NCI-H345 treated with DMSO at 0.1 percent for 48 hours (cell line): Measurements from ENCODE around the gene KRT84.

ENCODE experiments used
- DNase-seq: peaks from one replicate; lab custom pipeline; 2025; ENCODE audit not compliant: unreplicated experiment; lab: John Stamatoyannopoulos, UW

Gene KRT84

DNA sequence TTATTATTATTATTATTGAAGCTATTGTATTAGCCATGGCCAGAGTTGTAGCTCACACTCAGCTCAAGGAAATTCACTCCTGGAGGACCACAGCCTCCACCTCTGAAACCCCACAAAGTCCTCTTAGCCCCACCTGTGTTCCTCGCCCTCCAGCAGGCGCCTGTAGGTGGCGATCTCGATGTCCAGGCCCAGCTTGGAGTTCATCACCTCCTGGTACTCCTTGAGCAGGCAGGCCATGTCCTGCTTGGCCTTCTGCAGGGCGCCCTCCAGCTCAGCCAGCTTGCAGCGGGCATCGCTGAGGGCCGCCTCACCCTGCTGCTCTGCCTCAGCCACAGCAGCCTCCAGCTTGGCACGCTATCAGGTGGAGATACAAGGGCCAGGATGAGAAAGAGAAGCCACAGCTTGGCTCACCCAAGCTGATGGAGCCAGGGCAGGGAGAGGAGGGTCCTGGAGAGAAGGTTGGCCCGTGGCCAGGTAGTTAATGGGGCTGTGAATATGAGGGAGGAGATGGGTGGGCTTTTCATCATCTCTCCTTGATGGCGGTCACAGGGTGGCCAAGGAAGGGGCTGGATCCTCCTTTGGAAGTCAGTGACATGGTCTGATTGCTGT lies 23.2 kb downstream of the KRT84 start:
- DNase-seq = no peak

DNA sequence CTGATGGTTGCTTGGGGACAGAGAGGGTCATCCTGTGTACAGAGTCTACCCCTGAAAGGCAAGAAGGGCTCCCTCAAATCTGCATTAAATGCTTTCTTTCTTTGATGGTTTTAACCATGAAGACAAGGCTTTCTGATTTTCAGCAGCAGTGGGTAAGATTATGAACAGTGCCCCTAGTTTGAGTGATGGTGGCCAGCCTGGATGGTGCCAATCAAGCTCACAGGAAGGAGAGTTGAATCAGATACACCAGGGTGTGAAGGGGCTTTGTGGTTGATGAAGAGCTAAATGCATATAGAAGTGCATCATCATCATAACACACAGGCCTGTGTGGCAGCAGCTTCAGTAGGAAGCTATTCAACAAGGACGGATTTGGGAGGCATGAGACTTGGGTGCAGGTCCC lies 23.9 kb downstream of the KRT84 start:
- DNase-seq = no peak

DNA sequence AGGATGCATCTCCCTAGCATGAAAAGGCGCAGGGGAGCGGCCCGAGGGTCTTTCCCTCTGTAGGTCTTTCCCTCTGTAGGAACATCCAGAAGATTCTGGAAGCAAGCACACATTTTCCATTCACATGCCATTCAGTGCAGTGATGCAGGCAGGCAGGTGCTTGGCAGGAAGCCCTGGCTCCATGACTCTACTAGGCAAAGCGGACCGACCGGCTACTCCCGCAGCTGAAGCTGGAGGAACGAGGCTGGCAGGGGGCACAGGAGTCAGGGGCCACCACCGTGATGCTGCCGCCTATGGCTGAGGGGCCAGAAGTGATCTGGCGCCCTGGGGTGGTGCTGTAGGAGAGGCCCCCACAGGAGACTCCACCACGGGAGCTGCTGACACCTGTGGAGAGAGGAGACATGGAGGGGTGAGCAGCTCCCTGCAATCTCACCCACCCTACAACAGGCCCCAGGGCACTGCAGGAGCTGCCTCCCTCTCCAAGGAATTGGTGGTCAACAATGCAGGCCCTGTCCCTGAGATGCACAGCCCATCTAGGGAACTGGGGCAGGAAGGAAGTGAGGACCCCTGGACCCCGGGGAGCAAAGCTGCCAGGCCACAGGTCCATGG lies 24.7 kb downstream of the KRT84 start:
- DNase-seq = no peak

GRCh38 chr12:52360106-52360662 lies 25.3 kb downstream of the KRT84 start:
- no peak for DNase-seq

- DNase-seq = no peak
These were observed 25.8 kb downstream of the KRT84 start for GRCh38 chr12:52359621-52360061.

DNA sequence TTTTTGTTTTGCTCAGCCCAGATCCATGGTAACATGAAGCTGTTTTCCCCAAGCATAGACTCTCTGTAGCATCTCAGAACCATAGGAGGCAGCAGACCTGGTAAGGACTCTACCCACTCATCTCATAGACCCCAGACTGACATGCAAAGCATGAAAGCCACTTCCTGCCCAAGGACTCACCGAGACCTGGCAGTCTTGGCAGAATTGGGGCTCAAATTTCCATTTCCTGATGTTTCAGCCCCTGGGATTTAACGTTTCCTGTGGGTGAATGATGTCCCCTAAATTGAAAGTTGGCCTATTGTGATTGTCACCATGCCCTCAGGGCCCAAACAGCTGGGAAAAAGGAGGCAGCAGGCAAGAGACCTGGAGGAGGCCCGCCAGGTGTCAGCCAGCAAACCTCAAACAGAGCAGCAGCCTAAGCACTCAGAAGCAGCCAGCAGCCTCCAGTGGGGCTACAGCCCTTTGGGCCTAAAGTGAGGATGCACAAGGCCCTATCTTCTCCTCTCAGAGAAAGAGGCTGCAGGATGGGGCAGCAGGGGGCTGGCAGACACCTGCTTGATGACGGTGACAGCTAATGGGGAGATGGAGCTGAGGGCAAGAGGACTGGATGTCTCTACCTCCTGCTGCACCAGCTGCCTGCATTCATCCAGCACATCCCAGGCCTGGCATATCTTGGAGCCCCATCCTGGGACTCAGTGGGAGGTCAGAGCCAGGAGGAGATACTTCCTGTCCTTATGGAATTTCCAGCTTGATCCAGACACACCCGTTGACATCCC lies 26.7 kb downstream of the KRT84 start:
- DNase-seq = peak; percentile 40

GRCh38 chr12:52356762-52357580 lies 28.5 kb downstream of the KRT84 start:
- no peak for DNase-seq

GRCh38 chr12:52356031-52356761 lies 29.3 kb downstream of the KRT84 start:
- no peak for DNase-seq

DNA sequence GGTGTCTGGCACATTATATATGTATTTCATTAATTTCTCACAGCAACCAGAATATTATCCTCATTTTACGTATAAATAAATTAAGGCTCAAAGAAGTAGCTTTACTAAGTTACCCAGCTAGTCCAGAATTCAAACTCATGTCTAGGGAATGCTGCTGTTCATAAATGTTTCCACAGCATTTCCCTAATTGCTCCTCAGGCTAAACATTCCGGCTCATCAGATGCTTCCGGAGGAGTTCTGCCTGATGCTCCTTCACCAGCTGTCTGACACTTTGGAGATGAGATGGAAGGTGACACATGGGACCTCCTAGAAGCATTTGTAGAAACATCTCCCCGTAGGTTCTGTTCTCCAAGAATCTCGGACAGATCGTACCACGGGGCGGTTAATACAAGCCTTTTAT lies 30.3 kb downstream of the KRT84 start:
- no peak for DNase-seq

DNA sequence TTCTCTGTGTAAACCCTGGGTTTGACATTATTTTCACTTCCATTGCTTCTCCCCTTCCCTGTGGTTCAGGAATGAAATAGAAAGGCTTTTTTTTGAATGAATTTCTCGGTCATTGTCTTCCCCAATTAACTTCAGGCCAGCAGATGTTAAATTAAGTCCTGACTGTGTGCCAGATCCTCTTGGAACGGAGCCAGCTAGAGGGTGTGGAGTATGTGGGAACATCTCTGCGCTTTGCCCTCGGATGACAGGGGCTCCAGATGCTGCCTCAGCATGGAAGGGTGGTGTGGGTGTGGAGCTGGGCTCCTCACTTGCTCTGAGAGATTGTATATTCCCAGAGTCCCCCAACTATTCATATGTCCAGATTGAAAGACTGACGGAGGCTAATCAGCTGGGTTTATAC lies 31.3 kb downstream of the KRT84 start:
- no peak for DNase-seq

GRCh38 chr12:52353766-52354165 lies 31.7 kb downstream of the KRT84 start:
- DNase-seq = no peak

- no peak for DNase-seq
These were observed 32.5 kb downstream of the KRT84 start for GRCh38 chr12:52352951-52353350.

DNA sequence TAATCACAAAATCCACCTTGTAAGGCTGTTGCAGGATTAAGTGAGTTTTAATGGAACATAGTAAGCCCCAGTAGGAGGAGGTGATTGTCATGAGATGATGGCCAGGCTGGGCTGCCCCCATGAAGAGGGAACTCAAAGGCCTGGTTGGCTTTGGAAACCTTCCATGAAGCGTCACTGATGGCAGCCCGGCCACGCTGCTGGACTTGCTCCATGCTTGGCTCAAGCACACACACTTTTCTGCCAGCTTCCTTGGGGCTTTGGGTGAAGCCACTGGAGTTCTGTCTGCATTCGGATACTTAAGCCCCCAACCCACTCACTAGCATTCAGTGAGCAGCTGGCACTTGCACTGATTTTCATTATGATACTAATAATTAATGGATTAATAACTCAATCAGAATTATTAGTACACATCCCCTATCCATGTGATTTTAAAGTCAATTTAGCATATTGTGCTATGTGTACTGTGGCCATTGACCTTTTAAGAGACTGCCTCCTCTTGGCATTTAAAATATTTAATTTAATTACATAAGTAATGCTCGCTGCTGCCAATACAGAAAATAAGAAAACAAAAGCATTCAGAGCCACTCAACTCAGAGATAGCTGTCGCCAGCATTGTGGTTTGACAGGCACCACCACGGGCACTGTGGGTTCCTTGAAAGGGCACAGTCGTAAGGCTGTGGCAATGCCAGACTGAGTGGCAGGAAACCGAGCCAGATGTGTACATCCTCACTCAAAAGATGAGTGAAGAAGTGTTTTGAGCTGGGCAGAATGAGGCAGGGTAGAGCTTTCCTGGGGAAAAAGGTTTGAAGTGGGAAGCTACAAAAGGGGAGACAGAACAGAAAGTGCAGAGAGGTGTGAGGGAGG lies 34.0 kb downstream of the KRT84 start:
- DNase-seq = no peak

- no peak for DNase-seq
These were observed 34.7 kb downstream of the KRT84 start for GRCh38 chr12:52350786-52351185.

DNA sequence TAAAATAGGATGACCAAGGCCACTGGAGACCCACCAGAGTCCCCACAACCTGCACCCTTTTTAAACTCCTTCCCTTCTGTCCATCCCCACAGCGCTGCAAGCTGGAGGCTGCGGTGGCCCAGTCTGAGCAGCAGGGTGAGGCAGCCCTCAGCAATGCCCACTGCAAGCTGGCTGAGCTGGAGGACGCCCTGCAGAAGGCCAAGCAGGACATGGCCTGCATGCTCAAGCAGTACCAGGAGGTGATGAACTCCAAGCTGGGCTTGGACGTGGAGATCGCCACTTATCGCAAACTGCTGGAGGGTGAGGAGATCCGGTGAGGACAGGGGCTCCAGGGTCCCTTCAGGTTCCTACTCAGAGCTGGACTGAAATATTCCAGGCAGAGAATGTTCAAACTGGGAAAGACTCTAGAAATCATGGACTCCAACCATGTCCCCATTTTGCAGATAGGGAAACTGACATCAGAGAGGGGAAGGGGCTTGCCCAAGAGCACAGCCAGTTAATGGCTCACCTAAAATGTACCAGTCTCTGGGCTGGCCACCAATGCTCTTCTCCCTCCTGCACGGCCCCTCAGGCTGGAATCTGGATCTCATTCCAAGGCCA lies 35.3 kb downstream of the KRT84 start:
- no peak for DNase-seq

- no peak for DNase-seq
These were observed 36.3 kb downstream of the KRT84 start for GRCh38 chr12:52349196-52349595.

GRCh38 chr12:52347551-52348510 lies 37.6 kb downstream of the KRT84 start:
- no peak for DNase-seq

DNA sequence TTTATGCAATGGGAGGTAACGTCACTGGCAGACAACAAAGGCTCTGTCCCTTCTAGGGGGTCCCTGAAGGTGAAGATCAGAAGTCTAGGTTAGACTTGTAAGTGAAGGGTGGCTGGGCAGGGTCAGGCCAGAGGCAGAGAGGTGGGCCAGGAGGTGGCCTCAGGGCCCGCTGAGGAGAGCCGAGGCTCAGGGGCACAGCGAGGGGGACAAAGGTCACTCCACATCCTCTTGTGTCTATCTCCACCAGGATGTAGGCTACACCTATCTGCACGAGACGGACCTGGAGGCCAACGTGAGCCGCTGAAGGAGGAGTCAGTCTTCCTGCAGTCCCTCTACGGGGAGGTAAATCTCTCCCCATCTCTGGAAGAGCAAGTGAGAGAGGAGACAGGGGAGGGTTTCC lies 38.4 kb downstream of the KRT84 start:
- no peak for DNase-seq
